ENCODE results near the gene NEK8. TPM values are rescaled to one million over a fixed set of nuclear protein-coding genes. Genes with fewer than 3 reads are reported as not detected.

The NEK8 gene
- total RNA-seq, 2 experiments from 2014 or later = 14.0 to 17.0 TPM

DNA sequence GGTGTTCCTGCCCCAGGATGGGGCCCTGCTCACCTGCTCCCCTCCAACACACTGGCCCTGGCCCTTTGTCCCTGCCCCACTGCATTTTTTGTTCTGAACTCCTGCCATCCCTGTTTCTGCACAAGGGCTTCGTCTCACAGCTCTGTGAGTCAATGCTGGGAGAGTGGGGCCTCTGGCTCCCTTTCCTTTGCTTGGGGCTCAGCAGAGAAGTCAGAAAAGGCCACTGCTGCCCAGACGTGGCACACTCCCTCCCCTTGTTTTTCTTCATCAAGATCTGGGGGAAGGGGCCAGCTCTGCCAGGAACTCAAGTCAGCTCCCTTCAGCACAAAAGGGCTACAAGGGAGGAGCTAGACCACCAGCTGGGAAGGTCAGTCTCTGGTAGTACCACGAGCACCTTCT lies 25.8 kb upstream of the NEK8 start:
- CTCF ChIA-PET (ENCODE audit: unreplicated experiment) = no interaction called here

DNA sequence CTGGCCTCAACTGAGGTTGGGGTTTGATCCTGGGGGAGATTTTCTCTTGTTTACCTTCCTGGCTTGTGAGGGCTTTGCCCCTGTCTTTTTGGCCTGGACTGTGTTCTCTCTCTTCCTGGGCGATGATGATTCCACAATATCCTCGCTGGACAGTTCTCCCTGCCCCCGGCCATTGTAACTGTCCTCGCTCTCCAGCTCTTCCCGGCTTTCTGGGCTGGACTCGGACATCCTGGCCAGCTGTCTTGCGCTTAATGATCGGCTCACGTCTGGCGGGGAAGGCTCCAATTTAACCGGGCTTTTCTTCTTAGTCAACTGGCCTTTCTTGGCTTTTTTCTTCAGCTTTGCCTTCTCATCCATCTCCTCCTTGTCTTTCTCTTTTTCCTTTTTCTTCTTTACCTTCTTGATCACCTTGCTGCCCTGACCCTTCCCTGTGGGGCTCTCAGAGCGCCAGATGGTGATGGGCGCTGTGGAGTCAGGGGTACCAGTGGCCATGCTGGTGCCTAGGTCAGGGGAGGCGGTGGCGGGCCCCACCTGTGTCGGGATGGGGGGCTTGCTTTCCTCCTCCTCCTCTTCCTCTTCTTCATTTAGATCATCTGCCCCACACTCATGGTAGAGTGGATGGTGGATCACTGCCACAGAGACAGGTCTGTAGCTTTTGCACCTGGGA lies 24.9 kb upstream of the NEK8 start:
- H3K9me2 ChIP-seq (ENCODE audit: insufficient read depth, low read length) = no peaks in the 10 kb centered on the region
- intact Hi-C loops (cut with micrococcal nuclease; ENCODE audit: unreplicated experiment) = no loop called here
- no peak overlapping the region for H3K4me3 ChIP-seq (ENCODE audit: low read depth, low read length, poor library complexity, severe bottlenecking)
- DNase-seq (ENCODE audit: low spot score) = no peak
- H3K79me2 ChIP-seq (ENCODE audit: insufficient read depth, low read depth, low read length) = no peaks in the 10 kb centered on the region
- TF ChIP-seq, protein P1, sequence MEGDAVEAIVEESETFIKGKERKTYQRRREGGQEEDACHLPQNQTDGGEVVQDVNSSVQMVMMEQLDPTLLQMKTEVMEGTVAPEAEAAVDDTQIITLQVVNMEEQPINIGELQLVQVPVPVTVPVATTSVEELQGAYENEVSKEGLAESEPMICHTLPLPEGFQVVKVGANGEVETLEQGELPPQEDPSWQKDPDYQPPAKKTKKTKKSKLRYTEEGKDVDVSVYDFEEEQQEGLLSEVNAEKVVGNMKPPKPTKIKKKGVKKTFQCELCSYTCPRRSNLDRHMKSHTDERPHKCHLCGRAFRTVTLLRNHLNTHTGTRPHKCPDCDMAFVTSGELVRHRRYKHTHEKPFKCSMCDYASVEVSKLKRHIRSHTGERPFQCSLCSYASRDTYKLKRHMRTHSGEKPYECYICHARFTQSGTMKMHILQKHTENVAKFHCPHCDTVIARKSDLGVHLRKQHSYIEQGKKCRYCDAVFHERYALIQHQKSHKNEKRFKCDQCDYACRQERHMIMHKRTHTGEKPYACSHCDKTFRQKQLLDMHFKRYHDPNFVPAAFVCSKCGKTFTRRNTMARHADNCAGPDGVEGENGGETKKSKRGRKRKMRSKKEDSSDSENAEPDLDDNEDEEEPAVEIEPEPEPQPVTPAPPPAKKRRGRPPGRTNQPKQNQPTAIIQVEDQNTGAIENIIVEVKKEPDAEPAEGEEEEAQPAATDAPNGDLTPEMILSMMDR (conservative IDR thresholded peaks at IDR 0.05; ENCODE audit: low read length) = no peak
- no peak for TF ChIP-seq EZH2phosphoT487 (IDR thresholded peaks at IDR 0.05; ENCODE audit: borderline replicate concordance, low read depth, low read length)
- H3K36me3 ChIP-seq (ENCODE audit: insufficient read depth, low read length) = peaks cover 50% of the 10 kb centered on the region
- POLR2A ChIA-PET = interaction anchor here (1.0 kb wide), 1 partner anchor 43 kb away, joined by 4 read pairs; no protein-coding TSS in a partner anchor
- H4K20me1 ChIP-seq (ENCODE audit: insufficient read depth, low read length) = no peaks in the 10 kb centered on the region
- H2AFZ ChIP-seq (ENCODE audit: low read length) = no peak overlapping the region
- H3K4me1 ChIP-seq (ENCODE audit: insufficient read depth, low read length, poor library complexity, severe bottlenecking) = no peaks in the 10 kb centered on the region
- H3K4me2 ChIP-seq (ENCODE audit: low read length) = no peak overlapping the region
- BruUV-seq (replicated peaks) = no TSS peak
- CTCF ChIA-PET (ENCODE audit: unreplicated experiment) = no interaction called here
- no peaks in the 10 kb centered on the region for H3K9me3 ChIP-seq (ENCODE audit: low read length)
- H3K27ac ChIP-seq (ENCODE audit: low read depth, low read length, poor library complexity, severe bottlenecking) = no peak overlapping the region

More for the DNA sequence above, 25.8 kb upstream of the NEK8 start:
- no peaks in the 10 kb centered on the region for H3K79me2 ChIP-seq (ENCODE audit: insufficient read depth, low read depth, low read length)
- H3K4me1 ChIP-seq (ENCODE audit: insufficient read depth, low read length, poor library complexity, severe bottlenecking) = no peaks in the 10 kb centered on the region
- H3K9me3 ChIP-seq (ENCODE audit: low read length) = no peaks in the 10 kb centered on the region
- DNase-seq (ENCODE audit: low spot score) = no peak
- no peaks in the 10 kb centered on the region for H3K9me2 ChIP-seq (ENCODE audit: insufficient read depth, low read length)
- no peak for TF ChIP-seq EZH2phosphoT487 (IDR thresholded peaks at IDR 0.05; ENCODE audit: borderline replicate concordance, low read depth, low read length)
- TF ChIP-seq, protein P1 (conservative IDR thresholded peaks at IDR 0.05; ENCODE audit: low read length) = no peak
- H3K4me3 ChIP-seq (ENCODE audit: low read depth, low read length, poor library complexity, severe bottlenecking) = no peak overlapping the region
- no peak overlapping the region for H3K27ac ChIP-seq (ENCODE audit: low read depth, low read length, poor library complexity, severe bottlenecking)
- intact Hi-C loops (cut with micrococcal nuclease; ENCODE audit: unreplicated experiment) = no loop called here
- POLR2A ChIA-PET = no interaction called here
- H2AFZ ChIP-seq (ENCODE audit: low read length) = no peak overlapping the region
- no peaks in the 10 kb centered on the region for H4K20me1 ChIP-seq (ENCODE audit: insufficient read depth, low read length)
- no TSS peak for BruUV-seq (replicated peaks)
- H3K4me2 ChIP-seq (ENCODE audit: low read length) = no peak overlapping the region
- H3K36me3 ChIP-seq (ENCODE audit: insufficient read depth, low read length) = peaks cover 60% of the 10 kb centered on the region

DNA sequence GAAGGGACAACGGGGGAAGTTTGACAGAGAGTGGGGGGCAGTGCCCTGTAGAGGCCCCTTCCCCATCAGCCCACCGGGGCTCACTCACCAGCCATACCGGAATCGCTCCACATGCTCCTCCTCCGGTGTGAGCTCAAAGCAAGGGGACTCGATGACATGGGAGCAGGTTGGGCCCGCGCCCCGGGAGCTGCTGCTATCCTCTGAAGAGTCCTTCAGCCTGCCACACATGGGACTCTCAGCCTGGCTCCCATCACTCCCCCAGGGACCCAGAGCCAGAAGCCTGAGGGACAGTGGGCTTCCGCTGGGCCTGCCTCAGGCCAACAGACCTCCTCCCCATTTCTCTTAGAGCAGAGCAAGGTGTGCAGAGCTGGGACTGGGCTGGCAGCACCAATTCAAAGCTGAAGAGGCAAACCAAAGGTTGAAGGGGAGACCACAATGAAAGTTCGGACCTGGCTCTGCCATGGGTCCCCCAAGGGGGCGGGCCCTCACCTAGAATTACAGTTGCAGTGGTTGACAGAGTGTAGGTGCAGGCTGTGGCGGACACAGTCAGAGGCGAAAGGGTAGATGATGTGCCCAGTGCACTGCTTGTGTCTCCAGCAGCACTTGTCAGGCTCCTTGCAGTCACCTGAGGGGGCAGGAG lies 24.2 kb upstream of the NEK8 start:
- Histone ChIP-seq H4K20me1 (ENCODE audit: insufficient read depth, low read length) (no peaks in the 10 kb centered on the region), H3K9me3 (ENCODE audit: low read length) (no peaks in the 10 kb centered on the region), H3K27ac (ENCODE audit: low read depth, low read length, poor library complexity, severe bottlenecking) (no peak overlapping the region), H3K79me2 (ENCODE audit: insufficient read depth, low read depth, low read length) (no peaks in the 10 kb centered on the region), H3K4me2 (ENCODE audit: low read length) (no peak overlapping the region), H3K4me3 (ENCODE audit: low read depth, low read length, poor library complexity, severe bottlenecking) (no peak overlapping the region), H3K9me2 (ENCODE audit: insufficient read depth, low read length) (no peaks in the 10 kb centered on the region), H2AFZ (ENCODE audit: low read length) (no peak overlapping the region), H3K4me1 (ENCODE audit: insufficient read depth, low read length, poor library complexity, severe bottlenecking) (no peaks in the 10 kb centered on the region), H3K36me3 (ENCODE audit: insufficient read depth, low read length) (peaks cover 44% of the 10 kb centered on the region)
- BruUV-seq (replicated peaks) = no TSS peak
- intact Hi-C loops (cut with micrococcal nuclease; ENCODE audit: unreplicated experiment) = no loop called here
- ChIA-PET POLR2A (interaction anchor here (1.0 kb wide), 1 partner anchor 43 kb away, joined by 4 read pairs; no protein-coding TSS in a partner anchor), CTCF (ENCODE audit: unreplicated experiment) (no interaction called here)
- no peak for TF ChIP-seq EZH2phosphoT487 (IDR thresholded peaks at IDR 0.05; ENCODE audit: borderline replicate concordance, low read depth, low read length)
- TF ChIP-seq, protein P1 (conservative IDR thresholded peaks at IDR 0.05; ENCODE audit: low read length) = no peak
- no peak for DNase-seq (ENCODE audit: low spot score)
